ENCODE results near the gene ACBD3. TPM values are rescaled to one million over a fixed set of nuclear protein-coding genes. Genes with fewer than 3 reads are reported as not detected.

ACBD3 gene
- total and polyA plus RNA-seq, 2 of the 8 experiments (the other 6 are each of a cell fraction or from before 2014, with no cell fraction given), result 8.4 to 29.4 TPM

- TF ChIP-seq ATF2 (IDR thresholded peaks at IDR 0.05; ENCODE audit: low read length) (no peak), CBX5 (IDR thresholded peaks at IDR 0.05; ENCODE audit: low read depth, low read length) (no peak), POLR2AphosphoS5 (IDR thresholded peaks at IDR 0.05; ENCODE audit: low read depth, low read length) (no peak), EP300 (IDR thresholded peaks at IDR 0.05; ENCODE audit: borderline replicate concordance in 1 of 2, low read depth in 2 of 2, low read length in 2 of 2) (no peak), TAF7 (optimal IDR thresholded peaks at IDR 0.05; ENCODE audit: borderline replicate concordance, low read depth, low read length) (no peak), GABPA (IDR thresholded peaks at IDR 0.05; ENCODE audit: borderline replicate concordance, insufficient read depth, low read length) (no peak), TEAD4 (IDR thresholded peaks at IDR 0.05; ENCODE audit: low read depth, low read length) (no peak)
Observed at GRCh38 chr1:226209307-226210059, 22.9 kb upstream of the ACBD3 start (continued).
